Left lung (tissue), 10 donors: ENCODE data around the gene FATE1. TPM values are rescaled to one million over a fixed set of nuclear protein-coding genes. Genes with fewer than 3 reads are reported as not detected.

ENCODE experiments used
- ATAC-seq: fragments of 200-7000 bp; cut with Tn5 transposase; one replicate; pipeline ENCODE4 v1.9.1; 2020; ENCODE audit warnings: moderate library complexity
- DNase-seq, 4 donors: peaks; one replicate each; pipeline ENCODE4 v3.0.0-alpha.2; 2013 to 2020
- H3K27ac ChIP-seq, 2 donors: fragments of 200-600 bp; sonication (generic) in 1 of 2; one replicate each; pipeline versions ENCODE4 v1.5.0 to v1.8.0; 2020 to 2021
- H3K27me3 ChIP-seq, 2 donors: fragments of 200-600 bp; sonication (generic) in 1 of 2; one replicate each; pipeline versions ENCODE4 v1.5.0 to v1.8.0; 2020 to 2021
- H3K36me3 ChIP-seq, 2 donors: fragments of 200-600 bp; sonication (generic) in 1 of 2; one replicate each; pipeline versions ENCODE4 v1.5.0 to v1.8.0; 2020 to 2021
- H3K4me1 ChIP-seq, 2 donors: fragments of 200-600 bp; one replicate each; pipeline ENCODE4 v1.8.0; 2021
- H3K4me3 ChIP-seq, 2 donors: fragments of 200-600 bp; sonication (generic) in 1 of 2; one replicate each; pipeline versions ENCODE4 v1.5.0 to v1.8.0; 2020 to 2021; ENCODE audit warnings: mild to moderate bottlenecking in 1 of 2
- H3K9me3 ChIP-seq, 2 donors: fragments of 200-600 bp; sonication (generic) in 1 of 2; one replicate each; pipeline versions ENCODE4 v1.5.0 to v1.8.0; 2020 to 2021
- intact Hi-C, 2 donors: fragments of 100-400 bp; cut with DNase I; formaldehyde crosslinking; loops; one replicate each; pipeline versions ENCODE4 v1.11.2 to v1.14.2; 2022
- polyA plus RNA-seq, 6 donors: library from polyadenylated mRNA; unstranded; fragments of 120-200 nt; gene quantifications; one replicate each; pipeline ENCODE4 v1.2.1, GENCODE V29; 2013; ENCODE audit not compliant: insufficient read length in 6 of 6
- total RNA-seq, 2 donors: library from RNA; stranded (reverse); fragmentation: NEBNext Ultra II Directional; extraction: Animal tissue kit (Norgen Biotek cat#: 25700); gene quantifications; one replicate each; pipeline ENCODE4 v1.2.1, GENCODE V29; 2021
- TF ChIP-seq, protein P1 (sequence below), 2 donors: fragments of 200-600 bp; sonication (generic) in 1 of 2; IDR thresholded peaks; one replicate each; pipeline versions ENCODE4 v1.5.0 to v1.8.0; 2021; ENCODE audit warnings: antibody characterized with exemption in 2 of 2
- donor health status: DM: no; HTN: yes; CAD: no.
- donor health status: DM: no; HTN: no; CAD: no.

FATE1 gene
- total and polyA plus RNA-seq, 8 donors, result 0.18 to 0.61 (median 0.40) TPM; not detected in 2

DNA sequence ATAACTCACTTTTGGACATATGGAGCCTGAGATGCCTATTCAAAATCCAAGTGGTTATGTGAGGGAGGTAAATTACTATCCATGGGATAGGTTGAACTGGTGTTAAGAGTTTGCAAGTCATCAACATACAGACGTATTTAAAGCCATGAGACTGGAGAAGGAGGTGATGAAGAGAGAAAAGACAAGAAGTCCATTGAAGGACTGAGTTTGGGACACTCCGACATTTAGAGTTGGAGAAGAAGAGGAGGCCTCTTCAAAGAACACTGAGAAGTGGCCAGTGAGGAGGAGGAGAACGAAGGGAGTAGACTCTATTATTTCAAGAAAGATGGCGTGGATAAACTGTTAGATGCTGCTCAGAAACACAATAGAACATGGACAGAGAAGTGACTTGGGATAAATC is 18.6 kb downstream of the FATE1 start, which contains the start of gene CNGA2:
Gene CNGA2 (plus strand): TSS at position 301 of the 400 bp plus-strand sequence. CDS start 3,738 bp downstream, outside the sequence.
- TF ChIP-seq, protein P1, sequence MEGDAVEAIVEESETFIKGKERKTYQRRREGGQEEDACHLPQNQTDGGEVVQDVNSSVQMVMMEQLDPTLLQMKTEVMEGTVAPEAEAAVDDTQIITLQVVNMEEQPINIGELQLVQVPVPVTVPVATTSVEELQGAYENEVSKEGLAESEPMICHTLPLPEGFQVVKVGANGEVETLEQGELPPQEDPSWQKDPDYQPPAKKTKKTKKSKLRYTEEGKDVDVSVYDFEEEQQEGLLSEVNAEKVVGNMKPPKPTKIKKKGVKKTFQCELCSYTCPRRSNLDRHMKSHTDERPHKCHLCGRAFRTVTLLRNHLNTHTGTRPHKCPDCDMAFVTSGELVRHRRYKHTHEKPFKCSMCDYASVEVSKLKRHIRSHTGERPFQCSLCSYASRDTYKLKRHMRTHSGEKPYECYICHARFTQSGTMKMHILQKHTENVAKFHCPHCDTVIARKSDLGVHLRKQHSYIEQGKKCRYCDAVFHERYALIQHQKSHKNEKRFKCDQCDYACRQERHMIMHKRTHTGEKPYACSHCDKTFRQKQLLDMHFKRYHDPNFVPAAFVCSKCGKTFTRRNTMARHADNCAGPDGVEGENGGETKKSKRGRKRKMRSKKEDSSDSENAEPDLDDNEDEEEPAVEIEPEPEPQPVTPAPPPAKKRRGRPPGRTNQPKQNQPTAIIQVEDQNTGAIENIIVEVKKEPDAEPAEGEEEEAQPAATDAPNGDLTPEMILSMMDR (IDR thresholded peaks at IDR 0.05), result no peak
- Histone ChIP-seq H3K36me3 (no peaks in the 10 kb centered on the region), H3K9me3 (no peaks in the 10 kb centered on the region), H3K4me1 (no peaks in the 10 kb centered on the region), H3K4me3 (no peak within 1 kb of the TSS), H3K27ac (no peak within 1 kb of the TSS), H3K27me3 (no peaks in the 10 kb centered on the region)
- DNase-seq (no peak), ATAC-seq (no peak)
- intact Hi-C loops, result no loop called here

- H3K4me3 ChIP-seq, result no peak overlapping the region
- intact Hi-C loops, result no loop called here
- ATAC-seq (no peak), DNase-seq (no peak)
- TF ChIP-seq, protein P1 (IDR thresholded peaks at IDR 0.05), result no peak
- no peak overlapping the region for H3K27ac ChIP-seq
- H3K27me3 ChIP-seq, result no peaks in the 10 kb centered on the region
- no peaks in the 10 kb centered on the region for H3K4me1 ChIP-seq
- no peaks in the 10 kb centered on the region for H3K36me3 ChIP-seq
- no peaks in the 10 kb centered on the region for H3K9me3 ChIP-seq
These were observed 19.4 kb downstream of the FATE1 start for GRCh38 chrX:151735219-151735618.

- Histone ChIP-seq H3K27me3 (no peaks in the 10 kb centered on the region), H3K4me1 (no peaks in the 10 kb centered on the region), H3K4me3 (no peak overlapping the region), H3K36me3 (no peaks in the 10 kb centered on the region), H3K27ac (no peak overlapping the region), H3K9me3 (no peaks in the 10 kb centered on the region)
- intact Hi-C loops, result no loop called here
- no peak for ATAC-seq
- no peak for DNase-seq
- TF ChIP-seq, protein P1 (IDR thresholded peaks at IDR 0.05), result no peak
These were observed 20.9 kb downstream of the FATE1 start for GRCh38 chrX:151736685-151737084.

- Histone ChIP-seq H3K4me3 (no peak overlapping the region), H3K4me1 (no peaks in the 10 kb centered on the region), H3K27ac (no peak overlapping the region), H3K36me3 (no peaks in the 10 kb centered on the region), H3K9me3 (no peaks in the 10 kb centered on the region), H3K27me3 (no peaks in the 10 kb centered on the region)
- DNase-seq, result no peak
- no peak for ATAC-seq
- TF ChIP-seq, protein P1 (IDR thresholded peaks at IDR 0.05), result no peak
- intact Hi-C loops, result no loop called here
These were observed 21.7 kb downstream of the FATE1 start for GRCh38 chrX:151737494-151737893.

GRCh38 chrX:151738751-151739150 is 22.9 kb downstream of the FATE1 start:
- ATAC-seq, result no peak
- Histone ChIP-seq H3K36me3 (no peaks in the 10 kb centered on the region), H3K9me3 (no peaks in the 10 kb centered on the region), H3K4me1 (no peaks in the 10 kb centered on the region), H3K27ac (no peak overlapping the region), H3K27me3 (no peaks in the 10 kb centered on the region), H3K4me3 (no peak overlapping the region)
- TF ChIP-seq, protein P1 (IDR thresholded peaks at IDR 0.05), result no peak
- no peak for DNase-seq
- intact Hi-C loops, result no loop called here
